ENCODE results near the gene HIBADH.

The HIBADH gene

DNA sequence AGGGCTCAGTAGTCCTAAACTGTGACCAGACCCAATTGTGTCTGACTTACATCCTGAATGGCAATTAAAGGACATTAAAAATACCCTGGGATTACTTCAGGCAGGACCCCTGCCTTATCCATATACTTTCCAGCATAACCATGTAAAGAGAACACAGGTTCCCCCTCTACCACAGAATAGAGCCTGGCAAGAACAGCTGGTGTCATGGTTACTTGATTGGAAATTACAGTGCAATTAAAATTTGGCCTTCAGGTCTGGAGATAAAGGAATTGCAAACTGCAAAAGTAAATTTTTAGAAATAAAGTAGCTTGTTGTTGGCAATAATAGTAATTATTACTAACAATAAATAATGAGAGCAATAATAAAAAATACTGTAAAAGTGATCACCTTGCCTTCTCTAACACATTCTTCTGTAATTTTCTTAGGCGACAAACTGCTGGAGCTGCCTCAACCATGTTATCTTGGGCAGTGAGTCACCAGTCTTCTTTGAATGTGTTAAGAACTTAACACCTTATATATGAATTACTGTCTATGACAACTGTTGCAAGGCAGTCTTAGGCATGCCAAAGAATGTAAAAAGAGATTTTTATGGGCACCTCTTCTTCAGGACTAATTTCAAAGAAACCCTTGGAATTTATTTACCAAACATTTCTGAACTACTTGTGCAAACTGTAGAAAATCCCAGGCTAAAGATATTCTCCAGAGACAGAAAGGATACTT is 53.7 kb downstream of the HIBADH start:
- TF ChIP-seq, protein P1, sequence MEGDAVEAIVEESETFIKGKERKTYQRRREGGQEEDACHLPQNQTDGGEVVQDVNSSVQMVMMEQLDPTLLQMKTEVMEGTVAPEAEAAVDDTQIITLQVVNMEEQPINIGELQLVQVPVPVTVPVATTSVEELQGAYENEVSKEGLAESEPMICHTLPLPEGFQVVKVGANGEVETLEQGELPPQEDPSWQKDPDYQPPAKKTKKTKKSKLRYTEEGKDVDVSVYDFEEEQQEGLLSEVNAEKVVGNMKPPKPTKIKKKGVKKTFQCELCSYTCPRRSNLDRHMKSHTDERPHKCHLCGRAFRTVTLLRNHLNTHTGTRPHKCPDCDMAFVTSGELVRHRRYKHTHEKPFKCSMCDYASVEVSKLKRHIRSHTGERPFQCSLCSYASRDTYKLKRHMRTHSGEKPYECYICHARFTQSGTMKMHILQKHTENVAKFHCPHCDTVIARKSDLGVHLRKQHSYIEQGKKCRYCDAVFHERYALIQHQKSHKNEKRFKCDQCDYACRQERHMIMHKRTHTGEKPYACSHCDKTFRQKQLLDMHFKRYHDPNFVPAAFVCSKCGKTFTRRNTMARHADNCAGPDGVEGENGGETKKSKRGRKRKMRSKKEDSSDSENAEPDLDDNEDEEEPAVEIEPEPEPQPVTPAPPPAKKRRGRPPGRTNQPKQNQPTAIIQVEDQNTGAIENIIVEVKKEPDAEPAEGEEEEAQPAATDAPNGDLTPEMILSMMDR (conservative IDR thresholded peaks at IDR 0.05): no peak
- TF ChIP-seq ZFX (IDR thresholded peaks at IDR 0.05): no peak
- H3K27ac ChIP-seq: no peak overlapping the region

DNA sequence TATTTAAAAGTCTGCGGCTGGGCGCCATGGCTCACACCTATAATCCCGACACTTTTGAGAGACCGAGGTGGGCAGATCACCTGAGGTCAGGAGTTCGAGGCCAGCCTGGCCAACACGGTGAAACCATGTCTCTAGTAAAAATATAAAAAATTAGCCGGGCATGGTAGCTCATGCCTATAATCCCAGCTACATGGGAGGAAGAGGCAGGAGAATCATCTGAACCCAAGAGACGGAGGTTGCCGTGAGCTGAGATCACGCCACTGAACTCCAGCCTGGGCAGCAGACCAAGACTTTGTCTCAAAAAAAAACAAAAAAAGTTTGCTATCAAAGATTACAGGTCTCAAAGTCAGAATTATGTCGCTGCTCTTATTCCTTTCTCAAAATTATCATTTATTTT is 55.5 kb downstream of the HIBADH start:
- TF ChIP-seq, protein P1 (conservative IDR thresholded peaks at IDR 0.05): no peak
- no peak for TF ChIP-seq ZFX (IDR thresholded peaks at IDR 0.05)
- peak overlapping the region; percentile 66 for H3K27ac ChIP-seq

DNA sequence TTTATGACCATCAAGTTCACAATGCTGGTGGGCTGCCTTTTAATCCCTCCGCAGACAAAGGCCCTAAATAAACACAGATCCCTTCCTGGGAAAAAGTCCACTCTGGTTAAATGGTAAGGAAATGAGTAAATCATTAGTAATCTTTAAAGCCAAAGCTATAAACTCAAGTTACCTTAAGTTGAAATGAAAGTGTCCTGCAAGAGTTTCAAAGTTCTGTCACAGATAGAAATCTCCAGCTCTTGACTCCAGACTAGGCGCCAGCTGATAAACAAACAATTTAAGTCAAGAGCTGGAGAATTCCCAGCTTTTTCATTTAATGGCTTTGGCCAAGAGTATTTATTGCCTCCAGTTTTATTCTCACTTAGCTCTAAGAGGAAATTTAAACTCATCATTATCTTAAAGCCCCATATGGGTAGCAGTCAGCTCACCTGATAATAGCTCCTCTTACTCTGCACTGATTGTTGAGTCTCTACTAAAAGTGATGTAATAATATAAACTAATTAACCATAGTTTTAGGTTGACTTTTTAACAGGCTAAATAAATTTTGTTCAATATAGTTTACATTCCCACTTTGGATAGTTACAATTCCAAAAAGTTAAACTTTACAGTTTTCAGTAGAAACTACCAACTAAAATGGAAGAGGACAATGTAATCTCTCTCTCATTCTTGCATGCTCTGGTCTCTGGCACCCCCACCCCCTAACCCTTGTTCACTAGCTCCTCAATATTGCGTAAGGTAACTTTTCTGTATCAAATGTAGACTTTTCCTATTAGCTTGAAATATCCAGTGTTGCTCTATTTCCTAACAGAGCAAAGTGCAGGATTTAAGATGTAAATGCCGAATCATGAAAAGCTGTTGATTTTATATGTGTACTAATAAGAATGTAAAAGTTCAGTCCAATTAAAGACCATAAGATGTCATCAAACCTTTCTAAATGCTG is 56.1 kb downstream of the HIBADH start:
- peak overlapping the region; percentile 66 for H3K27ac ChIP-seq
- TF ChIP-seq, protein P1 (conservative IDR thresholded peaks at IDR 0.05): no peak
- no peak for TF ChIP-seq ZFX (IDR thresholded peaks at IDR 0.05)

DNA sequence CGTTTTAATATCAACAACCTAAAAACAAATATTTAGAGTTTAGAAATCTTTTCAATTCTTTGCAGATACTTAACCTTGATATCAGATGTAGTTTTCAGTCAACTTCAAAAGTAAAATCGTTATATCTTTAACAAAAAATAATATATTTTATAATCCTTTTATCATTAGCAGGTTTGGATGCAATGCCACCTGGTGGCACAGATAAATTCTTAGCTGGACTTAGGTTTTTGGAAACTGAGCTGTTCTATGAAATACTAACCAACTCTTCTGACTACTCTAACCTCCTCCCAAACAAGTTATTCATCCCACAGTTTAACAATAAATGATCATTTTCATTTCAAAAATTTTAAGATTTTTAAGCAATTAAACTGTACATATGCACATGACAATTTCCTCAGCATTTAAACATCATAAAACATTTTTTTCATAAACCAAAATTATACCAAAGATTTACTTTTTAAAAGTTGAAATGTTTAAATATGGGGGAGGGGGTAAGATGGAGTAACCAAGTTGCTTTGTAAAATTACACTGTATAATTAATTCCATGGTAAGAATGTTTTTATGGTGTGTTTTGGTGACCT is 56.9 kb downstream of the HIBADH start:
- no peak overlapping the region for H3K27ac ChIP-seq
- no peak for TF ChIP-seq ZFX (IDR thresholded peaks at IDR 0.05)
- TF ChIP-seq, protein P1 (conservative IDR thresholded peaks at IDR 0.05): peak; percentile 82

DNA sequence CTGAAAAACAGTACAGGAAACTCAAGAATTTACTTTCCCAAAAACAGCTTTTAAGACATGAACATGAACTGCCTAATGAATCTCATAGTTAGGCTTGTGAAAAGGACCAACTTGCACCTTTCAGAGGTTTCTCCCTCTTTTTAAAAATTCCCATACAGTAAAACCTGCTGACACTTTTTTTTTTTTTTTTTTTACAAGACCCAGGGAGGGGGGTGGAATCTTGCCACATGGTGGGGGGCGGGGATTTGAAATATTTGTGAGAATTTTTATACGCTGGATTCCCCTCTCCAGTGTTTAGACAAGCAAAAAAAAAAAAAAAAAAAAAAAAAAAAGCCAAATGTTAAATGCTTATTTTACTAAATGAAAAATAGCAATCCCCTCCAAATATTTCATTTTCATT is 57.4 kb downstream of the HIBADH start:
- TF ChIP-seq, protein P1 (conservative IDR thresholded peaks at IDR 0.05): no peak
- TF ChIP-seq ZFX (IDR thresholded peaks at IDR 0.05): no peak

DNA sequence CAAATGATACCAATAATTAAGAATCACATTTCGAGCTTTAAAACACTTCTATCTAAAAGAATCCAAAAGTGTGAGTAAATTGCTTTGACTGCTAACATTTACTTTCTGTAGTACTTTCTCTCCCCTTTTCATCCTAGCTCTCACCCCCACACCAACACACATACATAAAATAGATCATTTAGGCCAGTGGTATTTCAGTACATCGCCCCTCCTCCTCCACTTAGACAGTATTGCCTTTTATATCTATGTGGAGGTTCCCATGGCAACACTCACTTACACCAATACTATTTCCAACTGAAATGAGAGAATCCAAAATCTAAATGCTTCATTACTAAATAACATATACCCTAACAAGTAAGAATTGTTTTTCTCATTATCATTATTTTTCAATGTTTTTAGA is 58.9 kb downstream of the HIBADH start:
- TF ChIP-seq, protein P1 (conservative IDR thresholded peaks at IDR 0.05): no peak
- no peak for TF ChIP-seq ZFX (IDR thresholded peaks at IDR 0.05)
- H3K27ac ChIP-seq: no peak overlapping the region

More for the DNA sequence above, 57.4 kb downstream of the HIBADH start:
- no peak overlapping the region for H3K27ac ChIP-seq

Data from C4-2B (cell line).